Panc1 (cell line): ENCODE results near the gene CNTNAP1. TPM values are rescaled to one million over a fixed set of nuclear protein-coding genes. Genes with fewer than 3 reads are reported as not detected.

ENCODE experiments used
- ATAC-seq: fragments of 200-7000 bp; cut with Tn5 transposase; 2 replicates; pipeline ENCODE4 v1.9.1; 2020; ENCODE audit warnings: mild to moderate bottlenecking, moderate library complexity
- BruUV-seq: library from RNA; stranded (reverse); fragments of 400-500 nt; replicated peaks from 2 replicates; lab custom pipeline; 2021; lab: Mats Ljungman, UMichigan
- CTCF ChIA-PET: fragments of 300-600 bp; sonication (Branson Sonifier 250); formaldehyde crosslinking; loops from one replicate; lab custom pipeline; 2022; ENCODE audit warnings: antibody characterized with exemption; lab: Charles Lee
- POLR2A ChIA-PET: fragments of 300-600 bp; sonication (Branson Sonifier 250); formaldehyde crosslinking; loops from one replicate; lab custom pipeline; 2022; ENCODE audit warnings: antibody characterized with exemption; lab: Charles Lee
- DNase-seq: peaks from one replicate; pipeline ENCODE4 v3.0.0-alpha.2; 2010; ENCODE audit warnings: low read depth, low spot score
- H3K27ac ChIP-seq: 2 replicates; pipeline ENCODE4 v1.5.1; 2011; ENCODE audit warnings: mild to moderate bottlenecking, low read length, inconsistent platforms
- H3K27me3 ChIP-seq: fragments of 200-500 bp; sonication (Bioruptor generic); 2 replicates; pipeline ENCODE4 v1.6.0; 2014; ENCODE audit warnings: low read length, inconsistent platforms; ENCODE audit not compliant: control insufficient read depth, insufficient read depth
- H3K36me3 ChIP-seq: fragments of 200-500 bp; sonication (Bioruptor generic); 2 replicates; pipeline ENCODE4 v1.5.1; 2014; ENCODE audit warnings: inconsistent platforms, mild to moderate bottlenecking, low read length, moderate library complexity; ENCODE audit not compliant: control insufficient read depth, insufficient read depth
- H3K4me1 ChIP-seq: 2 replicates; pipeline ENCODE4 v1.5.1; 2011; ENCODE audit warnings: inconsistent platforms, mild to moderate bottlenecking, low read length, moderate library complexity; ENCODE audit not compliant: control insufficient read depth, insufficient read depth
- H3K4me3 ChIP-seq, 2 experiments: 2 replicates each; pipeline ENCODE4 v1.5.1; 2011 to 2012; ENCODE audit warnings: low read depth in 2 of 2, low read length in 2 of 2, mild to moderate bottlenecking in 2 of 2, inconsistent platforms in 1 of 2, moderate library complexity in 1 of 2
- H3K9me3 ChIP-seq: fragments of 200-500 bp; sonication (Bioruptor generic); 2 replicates; pipeline ENCODE4 v1.5.1; 2014; ENCODE audit warnings: low read depth, mild to moderate bottlenecking, inconsistent platforms, low read length, moderate library complexity; ENCODE audit not compliant: control insufficient read depth, insufficient read depth
- POLR2AphosphoS5 ChIP-seq: IDR thresholded peaks from 2 replicates; pipeline ENCODE4 v1.6.1; 2012; ENCODE audit warnings: mild to moderate bottlenecking, low read depth, low read length, moderate library complexity
- SIN3A ChIP-seq: IDR thresholded peaks from 2 replicates; pipeline ENCODE4 v1.6.1; 2012; ENCODE audit warnings: low read depth, mild to moderate bottlenecking, low read length, moderate library complexity, borderline replicate concordance; ENCODE audit not compliant: insufficient read depth
- TCF7L2 ChIP-seq: IDR thresholded peaks from 2 replicates; pipeline ENCODE4 v1.6.1; 2011; ENCODE audit warnings: mild to moderate bottlenecking, low read depth, low read length, inconsistent platforms
- in situ Hi-C: cut with HindIII; loops from 2 replicates; pipeline ENCODE4 v1.10.0; 2016; ENCODE audit warnings: low sequenced_read_pairs, low pct_unique_long_range_greater_than_20kb
- intact Hi-C: fragments of 100-400 bp; cut with micrococcal nuclease; formaldehyde crosslinking; loops from one replicate; pipeline ENCODE4 v1.10.0; 2022; ENCODE audit not compliant: unreplicated experiment
- total RNA-seq: library from RNA; stranded (reverse); gene quantifications from one replicate; pipeline ENCODE4 v1.2.1, GENCODE V29; 2021; ENCODE audit not compliant: unreplicated experiment
- TF ChIP-seq, protein P1 (sequence below): fragments of 450-650 bp; IDR thresholded peaks from 2 replicates; pipeline ENCODE4 v1.5.1; 2017; ENCODE audit warnings: mild to moderate bottlenecking
- TF ChIP-seq, protein P2 (sequence below), 2 experiments: IDR thresholded peaks; 2 replicates each; pipeline ENCODE4 v1.6.1; 2011 to 2012; ENCODE audit warnings: low read depth in 2 of 2, control low read depth in 1 of 2, low read length in 1 of 2, mild to moderate bottlenecking in 1 of 2, moderate library complexity in 1 of 2; ENCODE audit not compliant: insufficient read depth in 1 of 2

The CNTNAP1 gene
- total RNA-seq, 1 experiment from 2014 or later, result 20.4 TPM

DNA sequence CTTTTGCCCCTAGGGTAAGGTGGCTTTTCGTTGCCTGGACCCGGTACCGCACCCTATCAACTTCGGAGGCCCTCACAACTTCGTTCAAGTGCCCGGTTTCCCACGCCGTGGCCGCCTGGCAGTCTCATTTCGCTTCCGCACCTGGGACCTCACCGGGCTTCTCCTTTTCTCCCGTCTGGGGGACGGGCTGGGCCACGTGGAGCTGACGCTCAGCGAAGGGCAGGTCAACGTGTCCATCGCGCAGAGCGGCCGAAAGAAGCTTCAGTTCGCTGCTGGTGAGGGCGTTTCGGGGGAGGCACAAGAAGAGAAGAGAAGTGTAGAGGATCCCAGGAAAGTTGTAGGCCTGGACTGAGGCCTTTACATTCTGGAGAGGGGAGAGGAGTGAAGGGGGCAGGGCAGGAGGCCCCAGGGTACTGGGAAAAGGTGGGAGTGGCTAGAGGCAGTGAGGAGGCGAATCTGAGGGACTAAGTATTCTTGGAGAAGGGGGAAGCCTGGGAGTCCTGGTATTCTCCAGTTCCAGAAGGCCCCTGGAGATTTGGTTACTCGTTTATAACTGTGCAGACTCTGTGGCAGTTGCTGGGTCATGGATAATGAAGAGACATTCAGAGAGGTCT is 5.5 kb downstream of the CNTNAP1 start:
- DNase-seq (no peak), ATAC-seq (no peak)
- Histone ChIP-seq H3K4me1 (no peaks in the 10 kb centered on the region), H3K36me3 (no peaks in the 10 kb centered on the region), H3K9me3 (no peaks in the 10 kb centered on the region), H3K4me3 (no peak overlapping the region), H3K27me3 (no peaks in the 10 kb centered on the region), H3K27ac (no peak overlapping the region)
- no TSS peak for BruUV-seq
- in situ Hi-C loops, result no loop called here
- CTCF ChIA-PET, result no interaction called here
- TF ChIP-seq, protein P1, sequence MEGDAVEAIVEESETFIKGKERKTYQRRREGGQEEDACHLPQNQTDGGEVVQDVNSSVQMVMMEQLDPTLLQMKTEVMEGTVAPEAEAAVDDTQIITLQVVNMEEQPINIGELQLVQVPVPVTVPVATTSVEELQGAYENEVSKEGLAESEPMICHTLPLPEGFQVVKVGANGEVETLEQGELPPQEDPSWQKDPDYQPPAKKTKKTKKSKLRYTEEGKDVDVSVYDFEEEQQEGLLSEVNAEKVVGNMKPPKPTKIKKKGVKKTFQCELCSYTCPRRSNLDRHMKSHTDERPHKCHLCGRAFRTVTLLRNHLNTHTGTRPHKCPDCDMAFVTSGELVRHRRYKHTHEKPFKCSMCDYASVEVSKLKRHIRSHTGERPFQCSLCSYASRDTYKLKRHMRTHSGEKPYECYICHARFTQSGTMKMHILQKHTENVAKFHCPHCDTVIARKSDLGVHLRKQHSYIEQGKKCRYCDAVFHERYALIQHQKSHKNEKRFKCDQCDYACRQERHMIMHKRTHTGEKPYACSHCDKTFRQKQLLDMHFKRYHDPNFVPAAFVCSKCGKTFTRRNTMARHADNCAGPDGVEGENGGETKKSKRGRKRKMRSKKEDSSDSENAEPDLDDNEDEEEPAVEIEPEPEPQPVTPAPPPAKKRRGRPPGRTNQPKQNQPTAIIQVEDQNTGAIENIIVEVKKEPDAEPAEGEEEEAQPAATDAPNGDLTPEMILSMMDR, result no peak
- TF ChIP-seq, protein P2, sequence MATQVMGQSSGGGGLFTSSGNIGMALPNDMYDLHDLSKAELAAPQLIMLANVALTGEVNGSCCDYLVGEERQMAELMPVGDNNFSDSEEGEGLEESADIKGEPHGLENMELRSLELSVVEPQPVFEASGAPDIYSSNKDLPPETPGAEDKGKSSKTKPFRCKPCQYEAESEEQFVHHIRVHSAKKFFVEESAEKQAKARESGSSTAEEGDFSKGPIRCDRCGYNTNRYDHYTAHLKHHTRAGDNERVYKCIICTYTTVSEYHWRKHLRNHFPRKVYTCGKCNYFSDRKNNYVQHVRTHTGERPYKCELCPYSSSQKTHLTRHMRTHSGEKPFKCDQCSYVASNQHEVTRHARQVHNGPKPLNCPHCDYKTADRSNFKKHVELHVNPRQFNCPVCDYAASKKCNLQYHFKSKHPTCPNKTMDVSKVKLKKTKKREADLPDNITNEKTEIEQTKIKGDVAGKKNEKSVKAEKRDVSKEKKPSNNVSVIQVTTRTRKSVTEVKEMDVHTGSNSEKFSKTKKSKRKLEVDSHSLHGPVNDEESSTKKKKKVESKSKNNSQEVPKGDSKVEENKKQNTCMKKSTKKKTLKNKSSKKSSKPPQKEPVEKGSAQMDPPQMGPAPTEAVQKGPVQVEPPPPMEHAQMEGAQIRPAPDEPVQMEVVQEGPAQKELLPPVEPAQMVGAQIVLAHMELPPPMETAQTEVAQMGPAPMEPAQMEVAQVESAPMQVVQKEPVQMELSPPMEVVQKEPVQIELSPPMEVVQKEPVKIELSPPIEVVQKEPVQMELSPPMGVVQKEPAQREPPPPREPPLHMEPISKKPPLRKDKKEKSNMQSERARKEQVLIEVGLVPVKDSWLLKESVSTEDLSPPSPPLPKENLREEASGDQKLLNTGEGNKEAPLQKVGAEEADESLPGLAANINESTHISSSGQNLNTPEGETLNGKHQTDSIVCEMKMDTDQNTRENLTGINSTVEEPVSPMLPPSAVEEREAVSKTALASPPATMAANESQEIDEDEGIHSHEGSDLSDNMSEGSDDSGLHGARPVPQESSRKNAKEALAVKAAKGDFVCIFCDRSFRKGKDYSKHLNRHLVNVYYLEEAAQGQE (IDR thresholded peaks at IDR 0.05; ENCODE audit: insufficient read depth in 1 of 2, low read depth in 2 of 2, low read length in 1 of 2), result no peak
- TF ChIP-seq SIN3A (no peak), POLR2AphosphoS5 (no peak), TCF7L2 (no peak)
- POLR2A ChIA-PET, result no interaction called here
- intact Hi-C loops, result no loop called here

GRCh38 chr17:42690596-42690995 is 8.3 kb downstream of the CNTNAP1 start:
- ATAC-seq, result no peak
- ChIA-PET POLR2A (no interaction called here), CTCF (no interaction called here)
- intact Hi-C loops (no loop called here), in situ Hi-C loops (no loop called here)
- DNase-seq, result no peak
- H3K4me3 ChIP-seq, result no peak overlapping the region
- no peaks in the 10 kb centered on the region for H3K4me1 ChIP-seq
- H3K27ac ChIP-seq, result no peak overlapping the region
- no peaks in the 10 kb centered on the region for H3K36me3 ChIP-seq
- no peak for TF ChIP-seq SIN3A
- TF ChIP-seq, protein P1, result no peak
- no peak for TF ChIP-seq POLR2AphosphoS5
- TF ChIP-seq, protein P2 (IDR thresholded peaks at IDR 0.05; ENCODE audit: insufficient read depth in 1 of 2, low read depth in 2 of 2, low read length in 1 of 2), result no peak
- TF ChIP-seq TCF7L2, result no peak
- no peaks in the 10 kb centered on the region for H3K27me3 ChIP-seq
- H3K9me3 ChIP-seq, result no peaks in the 10 kb centered on the region
- BruUV-seq, result no TSS peak
